ENCODE results near the gene MTUS2.

GRCh38 chr13:29465741-29466293 lies 645.7 kb downstream of the MTUS2 start:
- TF ChIP-seq ESRRA (IDR thresholded peaks at IDR 0.05; ENCODE audit: borderline replicate concordance, low read length) = no peak
- TF ChIP-seq, protein P1, sequence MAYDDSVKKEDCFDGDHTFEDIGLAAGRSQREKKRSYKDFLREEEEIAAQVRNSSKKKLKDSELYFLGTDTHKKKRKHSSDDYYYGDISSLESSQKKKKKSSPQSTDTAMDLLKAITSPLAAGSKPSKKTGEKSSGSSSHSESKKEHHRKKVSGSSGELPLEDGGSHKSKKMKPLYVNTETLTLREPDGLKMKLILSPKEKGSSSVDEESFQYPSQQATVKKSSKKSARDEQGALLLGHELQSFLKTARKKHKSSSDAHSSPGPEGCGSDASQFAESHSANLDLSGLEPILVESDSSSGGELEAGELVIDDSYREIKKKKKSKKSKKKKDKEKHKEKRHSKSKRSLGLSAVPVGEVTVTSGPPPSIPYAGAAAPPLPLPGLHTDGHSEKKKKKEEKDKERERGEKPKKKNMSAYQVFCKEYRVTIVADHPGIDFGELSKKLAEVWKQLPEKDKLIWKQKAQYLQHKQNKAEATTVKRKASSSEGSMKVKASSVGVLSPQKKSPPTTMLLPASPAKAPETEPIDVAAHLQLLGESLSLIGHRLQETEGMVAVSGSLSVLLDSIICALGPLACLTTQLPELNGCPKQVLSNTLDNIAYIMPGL (CRISPR knock-in tag; IDR thresholded peaks at IDR 0.05; ENCODE audit: borderline replicate concordance) = no peak
- no peak for TF ChIP-seq EHMT2 (IDR thresholded peaks at IDR 0.05; ENCODE audit: low read depth)
- TF ChIP-seq, protein P2, sequence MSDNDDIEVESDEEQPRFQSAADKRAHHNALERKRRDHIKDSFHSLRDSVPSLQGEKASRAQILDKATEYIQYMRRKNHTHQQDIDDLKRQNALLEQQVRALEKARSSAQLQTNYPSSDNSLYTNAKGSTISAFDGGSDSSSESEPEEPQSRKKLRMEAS (IDR thresholded peaks at IDR 0.05) = no peak
- TF ChIP-seq, protein P3, sequence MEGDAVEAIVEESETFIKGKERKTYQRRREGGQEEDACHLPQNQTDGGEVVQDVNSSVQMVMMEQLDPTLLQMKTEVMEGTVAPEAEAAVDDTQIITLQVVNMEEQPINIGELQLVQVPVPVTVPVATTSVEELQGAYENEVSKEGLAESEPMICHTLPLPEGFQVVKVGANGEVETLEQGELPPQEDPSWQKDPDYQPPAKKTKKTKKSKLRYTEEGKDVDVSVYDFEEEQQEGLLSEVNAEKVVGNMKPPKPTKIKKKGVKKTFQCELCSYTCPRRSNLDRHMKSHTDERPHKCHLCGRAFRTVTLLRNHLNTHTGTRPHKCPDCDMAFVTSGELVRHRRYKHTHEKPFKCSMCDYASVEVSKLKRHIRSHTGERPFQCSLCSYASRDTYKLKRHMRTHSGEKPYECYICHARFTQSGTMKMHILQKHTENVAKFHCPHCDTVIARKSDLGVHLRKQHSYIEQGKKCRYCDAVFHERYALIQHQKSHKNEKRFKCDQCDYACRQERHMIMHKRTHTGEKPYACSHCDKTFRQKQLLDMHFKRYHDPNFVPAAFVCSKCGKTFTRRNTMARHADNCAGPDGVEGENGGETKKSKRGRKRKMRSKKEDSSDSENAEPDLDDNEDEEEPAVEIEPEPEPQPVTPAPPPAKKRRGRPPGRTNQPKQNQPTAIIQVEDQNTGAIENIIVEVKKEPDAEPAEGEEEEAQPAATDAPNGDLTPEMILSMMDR (IDR thresholded peaks at IDR 0.05) = no peak
- TF ChIP-seq NPAS2 (CRISPR knock-in tag; IDR thresholded peaks at IDR 0.05; ENCODE audit: borderline replicate concordance) = no peak
- TF ChIP-seq RAD21 (conservative IDR thresholded peaks at IDR 0.05 in 1 of 2, IDR thresholded peaks at IDR 0.05 in 1 of 2) = no peak
- no peak for TF ChIP-seq FOSB (CRISPR knock-in tag; IDR thresholded peaks at IDR 0.05)
- TF ChIP-seq EP300 (IDR thresholded peaks at IDR 0.05) = no peak
- no peak for TF ChIP-seq POLR2A (IDR thresholded peaks at IDR 0.05; ENCODE audit: low read length)
- TF ChIP-seq REST (IDR thresholded peaks at IDR 0.05) = no peak
